Prostate gland (tissue), 2 donors: ENCODE results near the gene MZB1.

Experiments
- CTCF ChIP-seq, 4 experiments: fragments of 200-600 bp in 2 of 4; fragments of 450-650 bp in 2 of 4; sonication (generic) in 2 of 4; IDR thresholded peaks; 1 replicate in 3 of 4; 2 replicates in 1 of 4; pipeline ENCODE4 v1.5.1; 2016 to 2019; ENCODE audit warnings: antibody characterized with exemption in 4 of 4, mild to moderate bottlenecking in 2 of 4, moderate library complexity in 2 of 4
- POLR2AphosphoS5 ChIP-seq: sonication (generic); formaldehyde crosslinking; IDR thresholded peaks from one replicate; pipeline ENCODE4 v1.6.1; 2017; ENCODE audit warnings: antibody characterized with exemption

- no peak for TF ChIP-seq CTCF (IDR thresholded peaks at IDR 0.05)
- TF ChIP-seq POLR2AphosphoS5: no peak
Observed at GRCh38 chr5:139371482-139372435, 18.0 kb downstream of the MZB1 start.
